BLaER1 treated with 17β-estradiol and CSF1 and Interleukin-3, amounts not matched to agents 10 nM and 100 nM (cell line): Measurements from ENCODE around the gene APBB2.
A peak's percentile ranks its signal among the peaks of the same experiment; 100 is the strongest.

ENCODE experiments used
- H3K27ac ChIP-seq, 11 experiments: shearing (Covaris generic); formaldehyde crosslinking; 2 replicates each; pipeline ENCODE4 v1.8.1; 2022
- H3K27me3 ChIP-seq, 11 experiments: shearing (Covaris generic); formaldehyde crosslinking; 2 replicates each; pipeline ENCODE4 v1.8.1; 2022
- H3K36me3 ChIP-seq, 11 experiments: shearing (Covaris generic); formaldehyde crosslinking; 2 replicates each; pipeline ENCODE4 v1.8.1; 2022
- H3K4me1 ChIP-seq, 10 experiments: shearing (Covaris generic); formaldehyde crosslinking; 2 replicates each; pipeline ENCODE4 v1.8.1; 2022
- H3K4me2 ChIP-seq, 11 experiments: shearing (Covaris generic); formaldehyde crosslinking; 2 replicates each; pipeline ENCODE4 v1.8.1; 2022
- H3K4me3 ChIP-seq, 10 experiments: shearing (Covaris generic); formaldehyde crosslinking; 2 replicates each; pipeline ENCODE4 v1.8.1; 2022
- H3K9ac ChIP-seq, 11 experiments: shearing (Covaris generic); formaldehyde crosslinking; 2 replicates each; pipeline ENCODE4 v1.8.1; 2022
- H3K9me3 ChIP-seq, 11 experiments: shearing (Covaris generic); formaldehyde crosslinking; replicated peaks in 1 of 11; 2 replicates each; pipeline ENCODE4 v1.8.1; 2022
- H4K20me1 ChIP-seq, 11 experiments: shearing (Covaris generic); formaldehyde crosslinking; 2 replicates each; pipeline ENCODE4 v1.8.1; 2022
- Cebpa-rat ChIP-seq, 11 experiments: shearing (Covaris generic); IDR thresholded peaks; 2 replicates each; pipeline ENCODE4 v1.8.1; 2022

The APBB2 gene

DNA sequence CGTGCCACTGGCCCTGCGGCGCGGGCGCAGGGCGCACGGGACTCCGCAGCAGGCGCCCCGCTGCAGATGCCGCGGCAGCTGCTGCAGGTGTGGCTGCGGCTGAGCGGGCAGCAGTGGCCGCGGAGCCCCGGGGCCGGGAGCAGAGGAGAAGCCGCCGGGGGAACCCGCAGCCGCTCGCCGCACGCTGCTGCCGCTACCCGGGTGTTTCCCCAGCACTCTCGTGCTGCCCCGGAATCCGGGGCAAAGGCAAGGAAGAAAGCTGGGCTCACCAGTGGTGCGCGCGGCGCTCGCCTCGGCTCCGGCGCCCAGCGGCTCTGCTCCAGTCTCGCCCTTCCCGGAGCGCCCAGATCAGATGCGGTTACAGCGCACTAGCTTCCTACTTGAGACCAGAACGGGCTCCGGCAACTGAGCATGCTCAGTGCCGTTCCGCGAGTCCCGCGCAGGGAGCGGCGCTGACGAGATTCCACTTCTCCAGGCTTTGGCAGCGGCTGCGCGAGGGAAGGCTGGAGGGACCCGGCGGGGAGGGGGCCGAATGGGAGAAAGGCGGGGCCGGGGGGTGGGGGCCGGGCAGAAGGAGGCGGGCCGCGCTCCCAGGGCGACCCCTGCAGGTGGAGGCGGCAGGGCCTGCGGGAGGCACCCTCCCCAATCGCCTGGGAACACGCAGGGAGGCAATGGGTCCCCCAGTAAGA lies at the start of gene APBB2:
APBB2 (minus strand) TSS at position 407 of the 689 bp plus-strand sequence. CDS start 181,288 bp downstream, outside the sequence.
- Histone ChIP-seq H3K9ac (peak within 1 kb of the TSS; percentile 79 to 90 (median 87)), H3K9me3 (no peaks in the 10 kb centered on the region), H3K27ac (peak within 1 kb of the TSS; percentile 5 to 85 (median 83); a peak in 21 of 22 replicates), H3K36me3 (no peaks in the 10 kb centered on the region), H3K4me3 (peak within 1 kb of the TSS; percentile 83 to 98 (median 94)), H3K4me2 (peak within 1 kb of the TSS; percentile 94 to 100 (median 98)), H4K20me1 (peaks cover 0 to 47% (median 26%) of the 10 kb centered on the region in 11 experiments; a peak in 11 of 22 replicates), H3K27me3 (peaks cover 0 to 19% (median 16%) of the 10 kb centered on the region in 11 experiments; a peak in 15 of 22 replicates), H3K4me1 (peaks cover 20 to 41% (median 30%) of the 10 kb centered on the region in 10 experiments)
- TF ChIP-seq Cebpa-rat (IDR thresholded peaks at IDR 0.05) = no peak

DNA sequence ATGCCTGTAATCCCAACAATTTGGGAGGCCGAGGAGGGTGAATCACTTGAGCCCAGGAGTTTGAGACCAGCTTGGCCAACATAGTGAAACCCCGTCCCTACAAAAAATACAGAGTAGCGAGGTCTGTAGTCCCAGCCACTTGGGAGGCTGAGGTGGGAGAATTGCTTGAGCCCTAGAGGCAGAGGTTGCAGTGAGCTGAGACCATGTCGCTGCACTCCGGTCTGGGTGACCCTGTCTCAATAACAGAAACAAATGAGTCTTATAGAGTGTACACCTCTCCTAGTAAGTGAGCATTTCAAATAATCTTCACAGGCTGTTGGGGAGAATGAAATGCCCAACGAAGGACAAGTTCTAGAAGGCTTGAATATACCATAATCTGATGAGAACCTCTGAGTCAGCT lies 47.9 kb upstream of the APBB2 start:
- Histone ChIP-seq H3K27ac (no peak overlapping the region), H3K36me3 (peaks cover 8 to 82% (median 70%) of the 10 kb centered on the region in 11 experiments; a peak in 20 of 22 replicates), H4K20me1 (peaks cover 0 to 31% (median 0%) of the 10 kb centered on the region in 11 experiments; a peak in 6 of 22 replicates), H3K4me2 (no peak overlapping the region), H3K4me1 (peaks cover 0 to 18% (median 12%) of the 10 kb centered on the region in 10 experiments; a peak in 14 of 20 replicates), H3K4me3 (no peak overlapping the region), H3K27me3 (no peaks in the 10 kb centered on the region), H3K9ac (no peak overlapping the region), H3K9me3 (peaks cover 3 to 10% (median 6%) of the 10 kb centered on the region in 11 experiments; a peak in 17 of 22 replicates)
- no peak for TF ChIP-seq Cebpa-rat (IDR thresholded peaks at IDR 0.05)

DNA sequence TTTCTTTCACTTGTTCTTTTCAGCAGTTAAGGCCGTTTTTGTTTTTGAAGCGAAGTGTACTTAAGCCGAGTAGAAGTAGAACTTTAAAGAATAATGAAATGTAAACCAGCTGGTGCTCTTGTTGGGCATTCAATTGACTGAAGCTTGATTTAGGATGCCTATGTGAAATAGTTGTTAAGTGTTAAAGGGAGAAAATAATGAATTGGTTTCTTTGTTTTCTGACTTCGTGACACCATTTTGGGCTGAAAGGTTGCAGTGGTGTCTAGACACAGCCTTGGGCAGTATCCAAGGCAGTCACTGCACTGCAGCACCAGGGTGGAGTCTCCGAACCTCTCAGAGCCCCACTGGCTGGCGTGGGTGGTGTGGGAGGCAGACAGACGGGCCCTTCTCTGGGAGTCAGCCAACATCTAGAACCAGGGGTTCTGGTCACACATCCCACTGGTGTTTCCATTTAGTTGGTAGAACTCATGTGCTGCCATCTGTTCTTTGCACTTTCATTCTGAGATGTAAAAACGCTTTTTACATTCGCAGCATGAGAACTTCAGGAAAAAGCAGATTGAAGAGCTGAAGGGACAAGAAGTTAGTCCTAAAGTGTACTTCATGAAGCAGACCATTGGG lies 45.9 kb upstream of the APBB2 start:
- Histone ChIP-seq H3K9ac (no peak overlapping the region), H3K4me2 (no peak overlapping the region), H4K20me1 (peaks cover 0 to 31% (median 0%) of the 10 kb centered on the region in 11 experiments; a peak in 6 of 22 replicates), H3K9me3 (peaks cover 10 to 17% (median 13%) of the 10 kb centered on the region in 11 experiments; a peak in 19 of 22 replicates), H3K27ac (no peak overlapping the region), H3K27me3 (peaks cover 0 to 12% (median 0%) of the 10 kb centered on the region in 11 experiments; a peak in 4 of 22 replicates), H3K4me1 (peaks cover 0 to 18% (median 14%) of the 10 kb centered on the region in 10 experiments; a peak in 14 of 20 replicates), H3K36me3 (peaks cover 8 to 62% (median 53%) of the 10 kb centered on the region in 11 experiments; a peak in 20 of 22 replicates), H3K4me3 (no peak overlapping the region)
- TF ChIP-seq Cebpa-rat (IDR thresholded peaks at IDR 0.05) = no peak

DNA sequence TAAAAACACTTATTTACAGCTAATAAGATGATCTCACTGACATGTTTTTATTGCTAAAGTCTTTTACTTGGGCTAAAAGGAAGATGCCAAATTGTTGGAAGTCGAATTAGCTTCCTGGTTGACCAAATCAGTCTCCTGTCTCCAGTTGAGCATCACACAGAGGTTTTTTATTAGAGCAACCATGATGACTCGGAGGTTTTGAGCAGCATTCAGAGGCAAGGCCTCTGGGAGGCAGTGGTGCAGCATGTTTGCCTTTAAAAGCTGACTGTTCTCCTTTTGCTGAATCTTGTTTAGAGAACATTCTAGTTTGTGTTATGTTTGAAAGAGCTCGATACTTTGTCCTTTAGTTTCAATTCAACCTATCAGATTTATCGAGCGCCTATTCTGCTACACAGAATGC lies 44.4 kb upstream of the APBB2 start:
- Histone ChIP-seq H3K9ac (peak overlapping the region in 5 of 11 experiments; percentile 80 to 89 (median 88); a peak in 7 of 22 replicates), H3K36me3 (peaks cover 0 to 48% (median 39%) of the 10 kb centered on the region in 11 experiments; a peak in 19 of 22 replicates), H3K27me3 (peaks cover 0 to 12% (median 0%) of the 10 kb centered on the region in 11 experiments; a peak in 4 of 22 replicates), H3K27ac (peak overlapping the region in 7 of 11 experiments; percentile 8 to 87 (median 85); a peak in 11 of 22 replicates), H3K4me2 (peak overlapping the region in 10 of 11 experiments; percentile 1 to 84 (median 76); a peak in 18 of 22 replicates), H4K20me1 (peaks cover 0 to 31% (median 0%) of the 10 kb centered on the region in 11 experiments; a peak in 6 of 22 replicates), H3K9me3 (peaks cover 10 to 17% (median 13%) of the 10 kb centered on the region in 11 experiments; a peak in 19 of 22 replicates), H3K4me3 (peak overlapping the region in 4 of 10 experiments; percentile 69 to 80 (median 74); a peak in 4 of 20 replicates), H3K4me1 (peaks cover 0 to 18% (median 14%) of the 10 kb centered on the region in 10 experiments; a peak in 14 of 20 replicates)
- TF ChIP-seq Cebpa-rat (IDR thresholded peaks at IDR 0.05) = no peak

DNA sequence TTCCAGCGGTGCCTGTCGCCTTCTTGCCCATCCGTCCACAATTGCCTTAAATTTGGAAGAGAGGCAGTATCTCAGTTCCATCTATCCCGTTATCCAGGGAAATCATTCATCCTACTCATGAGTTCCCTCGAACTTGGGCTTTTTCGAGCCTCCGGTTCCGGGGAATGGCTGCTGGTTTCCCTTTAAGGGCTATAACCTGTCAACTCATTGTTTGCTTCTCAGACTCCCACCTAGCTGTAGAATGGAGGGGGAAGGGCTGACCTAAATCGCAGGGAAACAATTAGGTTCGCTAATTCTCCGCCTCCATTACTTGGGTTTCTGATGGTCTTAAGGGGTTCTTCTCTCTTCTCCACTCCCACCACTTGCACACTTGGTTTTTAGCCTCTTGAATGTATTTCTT lies 43.6 kb upstream of the APBB2 start:
- Histone ChIP-seq H3K27me3 (peaks cover 0 to 12% (median 0%) of the 10 kb centered on the region in 11 experiments; a peak in 4 of 22 replicates), H3K4me1 (peaks cover 0 to 18% (median 14%) of the 10 kb centered on the region in 10 experiments; a peak in 14 of 20 replicates), H4K20me1 (peaks cover 0 to 31% (median 0%) of the 10 kb centered on the region in 11 experiments; a peak in 6 of 22 replicates), H3K27ac (peak overlapping the region in 9 of 11 experiments; percentile 57 to 87 (median 81); a peak in 16 of 22 replicates), H3K9me3 (peaks cover 10 to 17% (median 13%) of the 10 kb centered on the region in 11 experiments; a peak in 19 of 22 replicates), H3K9ac (peak overlapping the region in 10 of 11 experiments; percentile 54 to 89 (median 80); a peak in 20 of 22 replicates), H3K4me2 (peak overlapping the region; percentile 74 to 84 (median 77)), H3K4me3 (peak overlapping the region; percentile 58 to 80 (median 70)), H3K36me3 (peaks cover 0 to 39% (median 31%) of the 10 kb centered on the region in 11 experiments; a peak in 19 of 22 replicates)
- no peak for TF ChIP-seq Cebpa-rat (IDR thresholded peaks at IDR 0.05)

DNA sequence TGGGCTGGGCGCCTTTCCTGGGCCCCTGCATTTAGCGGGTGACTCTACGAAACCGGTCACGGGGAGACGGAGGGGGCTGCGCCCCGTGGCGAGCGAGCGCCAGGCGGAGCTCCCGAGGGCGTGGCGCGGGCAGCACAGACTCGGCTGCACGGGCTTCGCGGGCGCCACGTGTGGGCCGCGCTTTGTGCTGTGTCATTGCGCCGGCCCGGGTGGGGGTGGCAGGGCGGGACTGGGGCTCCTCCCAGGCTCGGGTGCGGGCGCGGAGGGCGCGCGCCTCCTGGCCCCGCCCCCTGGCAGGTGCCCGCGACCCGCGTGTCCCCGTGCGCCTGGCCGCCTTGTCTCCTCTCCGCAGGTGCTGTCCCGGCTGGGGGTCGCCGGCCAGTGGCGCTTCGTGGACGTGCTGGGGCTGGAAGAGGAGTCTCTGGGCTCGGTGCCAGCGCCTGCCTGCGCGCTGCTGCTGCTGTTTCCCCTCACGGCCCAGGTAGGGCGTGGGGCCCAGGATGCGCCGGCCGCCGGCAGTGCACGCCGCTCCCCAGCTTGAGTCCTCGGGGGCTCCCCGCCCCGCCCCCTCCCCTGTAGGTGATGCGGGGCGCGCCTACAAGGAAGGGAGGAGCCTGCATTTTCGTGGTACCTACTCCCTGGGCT lies 43.0 kb upstream of the APBB2 start:
- H3K4me2 ChIP-seq = peak overlapping the region; percentile 74 to 84 (median 77)
- peak overlapping the region; percentile 54 to 89 (median 80) for H3K9ac ChIP-seq
- H3K27ac ChIP-seq = peak overlapping the region in 10 of 11 experiments; percentile 34 to 87 (median 80); a peak in 19 of 22 replicates
- H3K36me3 ChIP-seq = peaks cover 0 to 34% (median 27%) of the 10 kb centered on the region in 11 experiments; a peak in 19 of 22 replicates
- peaks cover 0 to 12% (median 0%) of the 10 kb centered on the region in 11 experiments; a peak in 4 of 22 replicates for H3K27me3 ChIP-seq
- peaks cover 10 to 17% (median 13%) of the 10 kb centered on the region in 11 experiments; a peak in 19 of 22 replicates for H3K9me3 ChIP-seq
- H3K4me3 ChIP-seq = peak overlapping the region; percentile 58 to 80 (median 70)
- H3K4me1 ChIP-seq = peaks cover 0 to 18% (median 14%) of the 10 kb centered on the region in 10 experiments; a peak in 14 of 20 replicates
- TF ChIP-seq Cebpa-rat (IDR thresholded peaks at IDR 0.05) = no peak
- H4K20me1 ChIP-seq = peaks cover 0 to 31% (median 0%) of the 10 kb centered on the region in 11 experiments; a peak in 6 of 22 replicates

DNA sequence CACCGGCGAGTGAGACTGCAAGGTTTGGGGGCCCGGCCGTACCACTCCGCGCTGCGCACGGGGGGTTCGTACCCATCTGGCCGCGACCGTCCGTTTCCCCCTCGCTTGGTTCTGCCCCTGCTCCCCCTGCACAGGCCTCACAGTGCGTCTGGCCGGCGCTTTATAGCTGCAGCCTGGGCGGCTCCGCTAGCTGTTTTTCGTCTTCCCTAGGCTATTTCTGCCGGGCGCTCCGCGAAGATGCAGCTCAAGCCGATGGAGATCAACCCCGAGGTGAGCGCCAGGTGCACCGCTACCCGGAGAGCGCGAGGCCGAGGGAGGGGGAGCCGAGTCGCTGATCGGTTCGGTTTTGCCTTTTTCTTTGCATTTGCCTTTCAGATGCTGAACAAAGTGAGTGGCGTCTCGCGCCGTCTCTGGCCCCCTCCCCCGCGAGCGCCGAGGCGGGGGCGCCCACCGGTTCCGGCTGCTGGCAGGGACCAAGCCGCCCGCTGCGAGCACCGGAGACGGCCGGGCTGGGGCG lies 42.5 kb upstream of the APBB2 start, which contains the start of gene UCHL1:
UCHL1 (plus strand) TSS at position 189 of the 517 bp plus-strand sequence; CDS start at position 238, 49 bp downstream.
- Histone ChIP-seq H3K4me3 (peak within 1 kb of the TSS; percentile 58 to 80 (median 70)), H3K27ac (peak within 1 kb of the TSS in 10 of 11 experiments; percentile 34 to 87 (median 80); a peak in 19 of 22 replicates), H3K9ac (peak within 1 kb of the TSS; percentile 54 to 89 (median 80)), H3K4me2 (peak within 1 kb of the TSS; percentile 74 to 84 (median 77)), H4K20me1 (peaks cover 0 to 31% (median 0%) of the 10 kb centered on the region in 11 experiments; a peak in 6 of 22 replicates), H3K4me1 (peaks cover 0 to 18% (median 14%) of the 10 kb centered on the region in 10 experiments; a peak in 14 of 20 replicates), H3K9me3 (peaks cover 10 to 17% (median 13%) of the 10 kb centered on the region in 11 experiments; a peak in 19 of 22 replicates), H3K36me3 (peaks cover 0 to 28% (median 21%) of the 10 kb centered on the region in 11 experiments; a peak in 16 of 22 replicates), H3K27me3 (peaks cover 0 to 12% (median 0%) of the 10 kb centered on the region in 11 experiments; a peak in 4 of 22 replicates)
- no peak for TF ChIP-seq Cebpa-rat (IDR thresholded peaks at IDR 0.05)
